Endothelial cell (in vitro differentiated cells): Measurements from ENCODE around the gene HOXB9. TPM values are rescaled to one million over a fixed set of nuclear protein-coding genes. Genes with fewer than 3 reads are reported as not detected.

Experiments used
- DNase-seq: peaks from one replicate; pipeline ENCODE4 v3.0.0; 2021; ENCODE audit warnings: low spot score
- H3K27ac Mint-ChIP-seq: one replicate; pipeline ENCODE4 v1.8.0; 2021; ENCODE audit warnings: mixed read lengths, inconsistent platforms; ENCODE audit not compliant: unreplicated experiment
- H3K27me3 Mint-ChIP-seq: one replicate; pipeline ENCODE4 v1.8.0; 2021; ENCODE audit warnings: mild to moderate bottlenecking, moderate library complexity, mixed read lengths, inconsistent platforms; ENCODE audit not compliant: unreplicated experiment
- H3K36me3 Mint-ChIP-seq: one replicate; pipeline ENCODE4 v1.8.0; 2021; ENCODE audit warnings: mild to moderate bottlenecking, low read depth, mixed read lengths, inconsistent platforms; ENCODE audit not compliant: unreplicated experiment
- H3K4me1 Mint-ChIP-seq: one replicate; pipeline ENCODE4 v1.8.0; 2021; ENCODE audit warnings: mild to moderate bottlenecking, mixed read lengths, inconsistent platforms; ENCODE audit not compliant: unreplicated experiment
- H3K4me3 Mint-ChIP-seq: one replicate; pipeline ENCODE4 v1.8.0; 2021; ENCODE audit warnings: mild to moderate bottlenecking, mixed read lengths, inconsistent platforms; ENCODE audit not compliant: unreplicated experiment
- H3K9me3 Mint-ChIP-seq: one replicate; pipeline ENCODE4 v1.8.0; 2021; ENCODE audit warnings: mixed read lengths, inconsistent platforms; ENCODE audit not compliant: unreplicated experiment
- total RNA-seq: library from RNA; stranded (reverse); fragmentation: NEBNext Ultra II Directional; extraction: Animal tissue kit (Norgen Biotek cat#: 25700); gene quantifications from one replicate; pipeline ENCODE4 v1.2.1, GENCODE V29; 2021; ENCODE audit not compliant: unreplicated experiment
- TF ChIP-seq, protein P1 (sequence below): fragments of 200-600 bp; sonication (generic); IDR thresholded peaks from one replicate; pipeline ENCODE4 v1.5.0; 2021; ENCODE audit warnings: antibody characterized with exemption; ENCODE audit not compliant: unreplicated experiment

The HOXB9 gene
- total RNA-seq, 1 donor from 2014 or later: 0.49 TPM

DNA sequence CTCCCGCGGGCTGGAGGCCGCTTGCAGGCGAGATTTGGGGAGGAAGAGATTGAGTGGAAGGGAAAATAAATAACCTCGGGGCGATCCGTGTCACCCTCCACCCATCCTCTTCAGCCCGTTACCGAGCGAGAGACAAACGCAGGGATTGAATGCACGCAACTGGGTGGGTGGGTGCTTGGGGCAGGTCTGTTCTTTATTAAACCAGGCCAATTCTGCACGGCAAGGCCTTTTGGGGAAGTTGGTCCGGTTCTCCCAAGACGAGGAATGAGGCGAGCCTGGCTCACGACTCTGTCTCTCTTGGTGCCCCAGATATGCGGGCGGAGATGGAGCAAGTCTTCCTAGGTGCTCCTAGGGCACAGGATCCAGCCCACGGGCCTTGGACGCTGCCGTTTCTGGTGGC, 14.9 kb downstream of the HOXB9 start:
- TF ChIP-seq, protein P1, sequence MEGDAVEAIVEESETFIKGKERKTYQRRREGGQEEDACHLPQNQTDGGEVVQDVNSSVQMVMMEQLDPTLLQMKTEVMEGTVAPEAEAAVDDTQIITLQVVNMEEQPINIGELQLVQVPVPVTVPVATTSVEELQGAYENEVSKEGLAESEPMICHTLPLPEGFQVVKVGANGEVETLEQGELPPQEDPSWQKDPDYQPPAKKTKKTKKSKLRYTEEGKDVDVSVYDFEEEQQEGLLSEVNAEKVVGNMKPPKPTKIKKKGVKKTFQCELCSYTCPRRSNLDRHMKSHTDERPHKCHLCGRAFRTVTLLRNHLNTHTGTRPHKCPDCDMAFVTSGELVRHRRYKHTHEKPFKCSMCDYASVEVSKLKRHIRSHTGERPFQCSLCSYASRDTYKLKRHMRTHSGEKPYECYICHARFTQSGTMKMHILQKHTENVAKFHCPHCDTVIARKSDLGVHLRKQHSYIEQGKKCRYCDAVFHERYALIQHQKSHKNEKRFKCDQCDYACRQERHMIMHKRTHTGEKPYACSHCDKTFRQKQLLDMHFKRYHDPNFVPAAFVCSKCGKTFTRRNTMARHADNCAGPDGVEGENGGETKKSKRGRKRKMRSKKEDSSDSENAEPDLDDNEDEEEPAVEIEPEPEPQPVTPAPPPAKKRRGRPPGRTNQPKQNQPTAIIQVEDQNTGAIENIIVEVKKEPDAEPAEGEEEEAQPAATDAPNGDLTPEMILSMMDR: no peak
- Mint-ChIP-seq H3K27me3 (peaks cover 36% of the 10 kb centered on the region), H3K4me3 (peak overlapping the region; percentile 89), H3K4me1 (peaks cover 34% of the 10 kb centered on the region), H3K36me3 (no peaks in the 10 kb centered on the region), H3K9me3 (no peaks in the 10 kb centered on the region), H3K27ac (peak overlapping the region; percentile 13)
- DNase-seq: no peak

DNA sequence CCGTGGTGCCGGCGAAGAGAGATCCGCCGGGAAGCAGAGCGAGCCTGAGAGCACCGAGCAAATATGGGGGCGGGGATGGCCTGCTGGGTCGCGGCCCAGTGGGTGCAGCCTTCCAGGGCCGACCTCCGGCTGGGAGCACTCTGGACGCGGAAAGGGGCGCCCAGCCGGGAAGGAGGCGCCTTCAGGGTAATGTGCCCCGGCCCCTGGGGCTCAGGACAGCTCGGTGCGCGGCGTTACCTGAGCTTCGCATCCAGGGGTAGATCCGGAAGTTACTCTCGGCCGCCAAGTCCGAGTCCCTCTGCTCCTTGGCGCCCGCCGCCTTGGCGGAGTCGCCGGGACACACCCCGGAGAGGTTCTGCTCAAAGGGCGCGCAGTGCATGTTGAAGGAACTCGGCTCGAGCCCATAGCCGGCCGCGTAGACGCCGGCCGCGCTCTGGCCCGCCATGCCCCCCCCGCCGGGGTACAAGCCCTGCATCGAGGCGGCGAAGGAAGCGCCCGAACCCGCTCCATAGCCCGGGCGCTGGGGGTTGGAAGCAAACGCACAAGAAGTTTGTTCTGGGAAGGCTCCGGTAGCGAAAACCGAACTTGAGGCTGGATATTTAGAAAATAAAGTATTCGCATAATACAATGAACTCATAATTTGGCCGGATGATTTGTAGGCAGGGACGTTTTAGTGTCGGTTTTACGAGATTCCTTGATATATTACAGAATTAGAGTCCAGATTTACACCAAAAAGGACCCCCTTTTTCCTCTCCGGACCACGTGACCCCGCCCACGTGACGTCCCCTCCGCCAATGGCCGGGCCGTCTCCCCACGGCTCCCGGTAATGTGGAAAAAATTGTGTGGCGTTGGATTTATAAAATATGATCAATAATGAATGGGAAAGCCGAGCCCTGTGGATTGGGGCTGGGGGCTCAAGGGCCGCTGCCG, 15.6 kb downstream of the HOXB9 start, which contains the start of gene HOXB7:
Gene HOXB7 (minus strand): TSS at position 736 of the 930 bp plus-strand sequence. CDS start 99 bp downstream, at position 637.
- H3K27me3 Mint-ChIP-seq: peaks cover 38% of the 10 kb centered on the region
- DNase-seq: peak; percentile 67
- peaks cover 36% of the 10 kb centered on the region for H3K4me1 Mint-ChIP-seq
- H3K9me3 Mint-ChIP-seq: no peaks in the 10 kb centered on the region
- H3K27ac Mint-ChIP-seq: peak within 1 kb of the TSS; percentile 13
- no peaks in the 10 kb centered on the region for H3K36me3 Mint-ChIP-seq
- H3K4me3 Mint-ChIP-seq: peak within 1 kb of the TSS; percentile 89
- TF ChIP-seq, protein P1: no peak

GRCh38 chr17:48609759-48610281, 16.3 kb downstream of the HOXB9 start:
- H3K4me3 Mint-ChIP-seq: no peak overlapping the region
- H3K9me3 Mint-ChIP-seq: no peaks in the 10 kb centered on the region
- TF ChIP-seq, protein P1: no peak
- peaks cover 39% of the 10 kb centered on the region for H3K4me1 Mint-ChIP-seq
- H3K27me3 Mint-ChIP-seq: peaks cover 41% of the 10 kb centered on the region
- no peaks in the 10 kb centered on the region for H3K36me3 Mint-ChIP-seq
- no peak overlapping the region for H3K27ac Mint-ChIP-seq
- DNase-seq: no peak

- Mint-ChIP-seq H3K27me3 (peaks cover 46% of the 10 kb centered on the region), H3K9me3 (no peaks in the 10 kb centered on the region), H3K27ac (no peak overlapping the region), H3K36me3 (no peaks in the 10 kb centered on the region), H3K4me3 (peak overlapping the region; percentile 29), H3K4me1 (peaks cover 47% of the 10 kb centered on the region)
- DNase-seq: no peak
- TF ChIP-seq, protein P1: no peak
Observed at GRCh38 chr17:48609033-48609432, 17.1 kb downstream of the HOXB9 start.

GRCh38 chr17:48608494-48608834, 17.7 kb downstream of the HOXB9 start:
- H3K4me1 Mint-ChIP-seq: peaks cover 47% of the 10 kb centered on the region
- no peak for DNase-seq
- H3K9me3 Mint-ChIP-seq: no peaks in the 10 kb centered on the region
- H3K4me3 Mint-ChIP-seq: no peak overlapping the region
- no peaks in the 10 kb centered on the region for H3K36me3 Mint-ChIP-seq
- H3K27me3 Mint-ChIP-seq: peaks cover 50% of the 10 kb centered on the region
- H3K27ac Mint-ChIP-seq: no peak overlapping the region
- TF ChIP-seq, protein P1: no peak
